Activated T-cell treated with anti-CD3 and anti-CD28 coated beads, Interleukin-2, amount 50 U/mL, for 48 hours (primary cell): ENCODE data around the gene DPH1.
"Not testable (repeated sequence)": the region's sequence is repeated elsewhere in the genome, so short reads cannot be mapped to it uniquely, and the experiment has no call there.

Experiments used
- DNase-seq, 2 experiments: peaks; one replicate each; pipeline ENCODE4 v3.0.0-alpha.2; 2020

DPH1 gene

GRCh38 chr17:2008332-2009126 lies 21.4 kb upstream of the DPH1 start:
- DNase-seq: no peak

- DNase-seq: no peak
Measured at GRCh38 chr17:2009737-2010136, 20.2 kb upstream of the DPH1 start.

GRCh38 chr17:2011411-2012371 lies 18.3 kb upstream of the DPH1 start:
- no peak for DNase-seq

- DNase-seq: no peak
Measured at GRCh38 chr17:2012499-2012898, 17.5 kb upstream of the DPH1 start.

GRCh38 chr17:2013220-2013993 lies 16.5 kb upstream of the DPH1 start:
- not testable (repeated sequence) for DNase-seq

- no peak for DNase-seq
Measured at GRCh38 chr17:2013994-2014317, 16.0 kb upstream of the DPH1 start.

- DNase-seq: no peak
Measured at GRCh38 chr17:2015314-2015713, 14.6 kb upstream of the DPH1 start.

- DNase-seq: no peak
Measured at GRCh38 chr17:2016494-2016893, 13.5 kb upstream of the DPH1 start.

- DNase-seq: no peak
Measured at GRCh38 chr17:2017274-2017941, 12.5 kb upstream of the DPH1 start.

GRCh38 chr17:2018716-2019510 lies 11.0 kb upstream of the DPH1 start:
- DNase-seq: no peak

- DNase-seq: no peak
Measured at GRCh38 chr17:2019723-2020122, 10.2 kb upstream of the DPH1 start.

- DNase-seq: no peak
Measured at GRCh38 chr17:2020721-2021120, 9.2 kb upstream of the DPH1 start.

GRCh38 chr17:2022647-2023240 lies 7.2 kb upstream of the DPH1 start:
- no peak for DNase-seq

- DNase-seq: no peak
Measured at GRCh38 chr17:2023256-2023655, 6.7 kb upstream of the DPH1 start.

- DNase-seq: peak; percentile 42 to 53
Measured at GRCh38 chr17:2023692-2024571, 6.0 kb upstream of the DPH1 start.

- peak; percentile 30 to 40 for DNase-seq
Measured at GRCh38 chr17:2024572-2025219, 5.3 kb upstream of the DPH1 start.

GRCh38 chr17:2025220-2025621 lies 4.7 kb upstream of the DPH1 start, which contains the start of gene RTN4RL1:
TSS of gene RTN4RL1 (minus strand) at chr17:2025334. CDS start at chr17:2024865, 469 bp downstream.
- peak; percentile 65 to 70 for DNase-seq

GRCh38 chr17:2025622-2026309 lies 4.2 kb upstream of the DPH1 start:
- DNase-seq: peak; percentile 54 to 58
